PC-9 (cell line): ENCODE data around the gene ONECUT2. TPM values are rescaled to one million over a fixed set of nuclear protein-coding genes. Genes with fewer than 3 reads are reported as not detected.
A peak's percentile ranks its signal among the peaks of the same experiment; 100 is the strongest.

Experiments
- BruUV-seq: library from RNA; stranded (reverse); fragments of 400-500 nt; replicated peaks from 2 replicates; lab custom pipeline; 2021; lab: Mats Ljungman, UMichigan
- CTCF ChIA-PET: fragments of 300-600 bp; sonication (Branson Sonifier 250); formaldehyde crosslinking; loops from one replicate; lab custom pipeline; 2022; ENCODE audit warnings: antibody characterized with exemption; lab: Charles Lee
- POLR2A ChIA-PET: fragments of 300-600 bp; sonication (Branson Sonifier 250); formaldehyde crosslinking; loops from one replicate; lab custom pipeline; 2022; ENCODE audit warnings: antibody characterized with exemption; ENCODE audit not compliant: unreplicated experiment; lab: Charles Lee
- DNase-seq, 2 experiments: peaks; one replicate each; pipeline versions ENCODE4 v3.0.0 to v3.0.0-alpha.2; 2015 to 2022; ENCODE audit warnings: mixed read lengths in 1 of 2
- H2AFZ ChIP-seq: fragments of 200-600 bp; sonication (generic); 2 replicates; pipeline ENCODE4 v1.8.1; 2017; ENCODE audit warnings: antibody characterized with exemption
- H3F3A ChIP-seq: fragments of 200-600 bp; sonication (generic); 2 replicates; pipeline ENCODE4 v1.8.1; 2017; ENCODE audit warnings: antibody characterized with exemption, mild to moderate bottlenecking, low read depth; ENCODE audit not compliant: insufficient read depth
- H3K27ac ChIP-seq: fragments of 200-600 bp; sonication (generic); 2 replicates; pipeline ENCODE4 v1.6.1; 2016; ENCODE audit warnings: mixed run types
- H3K27me3 ChIP-seq: fragments of 200-600 bp; sonication (generic); 2 replicates; pipeline ENCODE4 v1.6.1; 2016; ENCODE audit warnings: low read depth, mixed run types; ENCODE audit not compliant: insufficient read depth
- H3K36me3 ChIP-seq: fragments of 200-600 bp; sonication (generic); 2 replicates; pipeline ENCODE4 v1.6.1; 2016; ENCODE audit warnings: low read depth, mixed run types
- H3K4me1 ChIP-seq: fragments of 200-600 bp; sonication (generic); replicated peaks from 2 replicates; pipeline ENCODE4 v1.6.1; 2016; ENCODE audit warnings: mixed run types; ENCODE audit not compliant: insufficient read depth
- H3K4me2 ChIP-seq: fragments of 200-600 bp; sonication (generic); 2 replicates; pipeline ENCODE4 v1.6.1; 2017; ENCODE audit warnings: mixed run types
- H3K4me3 ChIP-seq: fragments of 200-600 bp; sonication (generic); 2 replicates; pipeline ENCODE4 v1.6.1; 2016; ENCODE audit warnings: mixed run types
- H3K79me2 ChIP-seq: fragments of 200-600 bp; sonication (generic); 2 replicates; pipeline ENCODE4 v1.6.1; 2017; ENCODE audit warnings: low read depth, mixed run types
- H3K9me2 ChIP-seq: fragments of 200-600 bp; sonication (generic); 2 replicates; pipeline ENCODE4 v1.8.1; 2017; ENCODE audit warnings: mild to moderate bottlenecking; ENCODE audit not compliant: insufficient read depth
- H3K9me3 ChIP-seq: fragments of 200-600 bp; sonication (generic); 2 replicates; pipeline ENCODE4 v1.8.1; 2016; ENCODE audit warnings: low read depth; ENCODE audit not compliant: insufficient read depth
- H4K20me1 ChIP-seq: fragments of 200-600 bp; sonication (generic); 2 replicates; pipeline ENCODE4 v1.8.1; 2017; ENCODE audit not compliant: insufficient read depth
- EZH2 ChIP-seq: fragments of 200-600 bp; sonication (generic); IDR thresholded peaks from 2 replicates; pipeline ENCODE4 v1.8.0; 2017; ENCODE audit warnings: antibody characterized with exemption, low read depth
- intact Hi-C: fragments of 100-400 bp; cut with micrococcal nuclease; formaldehyde crosslinking; loops from one replicate; pipeline ENCODE4 v1.10.0; 2022; ENCODE audit not compliant: unreplicated experiment
- total RNA-seq: library from RNA; stranded (reverse); gene quantifications from 2 replicates; pipeline ENCODE4 v1.2.3, GENCODE V29; 2021
- TF ChIP-seq, protein P1 (sequence below): fragments of 200-600 bp; sonication (generic); conservative IDR thresholded peaks from 2 replicates; pipeline ENCODE4 v1.6.1; 2017; ENCODE audit warnings: mixed run types, antibody characterized with exemption, mild to moderate bottlenecking, moderate library complexity

ONECUT2 gene
- total RNA-seq, 1 experiment from 2014 or later = 0.35 TPM

DNA sequence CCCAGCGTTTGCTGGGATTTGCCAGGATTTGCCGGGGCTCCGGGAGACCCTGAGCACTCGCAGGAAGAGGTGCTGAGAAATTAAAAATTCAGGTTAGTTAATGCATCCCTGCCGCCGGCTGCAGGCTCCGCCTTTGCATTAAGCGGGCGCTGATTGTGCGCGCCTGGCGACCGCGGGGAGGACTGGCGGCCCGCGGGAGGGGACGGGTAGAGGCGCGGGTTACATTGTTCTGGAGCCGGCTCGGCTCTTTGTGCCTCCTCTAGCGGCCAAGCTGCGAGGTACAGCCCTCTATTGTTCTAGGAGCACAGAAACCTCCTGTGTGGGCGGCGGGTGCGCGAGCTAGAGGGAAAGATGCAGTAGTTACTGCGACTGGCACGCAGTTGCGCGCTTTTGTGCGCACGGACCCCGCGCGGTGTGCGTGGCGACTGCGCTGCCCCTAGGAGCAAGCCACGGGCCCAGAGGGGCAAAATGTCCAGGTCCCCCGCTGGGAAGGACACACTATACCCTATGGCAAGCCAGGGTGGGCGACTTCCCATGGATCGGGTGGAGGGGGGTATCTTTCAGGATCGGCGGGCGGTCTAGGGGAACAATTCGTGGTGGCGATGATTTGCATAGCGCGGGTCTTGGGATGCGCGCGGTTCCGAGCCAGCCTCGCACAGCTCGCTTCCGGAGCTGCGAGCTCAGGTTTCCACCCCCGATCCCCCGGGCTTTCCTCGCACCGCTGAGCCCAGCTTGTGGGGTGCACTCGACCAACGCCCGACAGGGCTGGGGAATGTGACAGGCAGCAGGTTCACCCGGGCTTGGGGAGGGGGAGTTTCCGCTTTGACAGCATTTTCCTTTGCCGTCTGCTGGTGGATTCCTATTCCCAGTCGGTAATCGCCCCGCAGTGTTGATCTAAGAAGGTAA is 2.8 kb downstream of the ONECUT2 start:
- CTCF ChIA-PET = no interaction called here
- intact Hi-C loops = loop anchor here (2.0 to 10.0 kb wide), 3 partner anchors 223 to 863 kb away; no protein-coding TSS in a partner anchor
- H3K79me2 ChIP-seq = peaks cover 35% of the 10 kb centered on the region

DNA sequence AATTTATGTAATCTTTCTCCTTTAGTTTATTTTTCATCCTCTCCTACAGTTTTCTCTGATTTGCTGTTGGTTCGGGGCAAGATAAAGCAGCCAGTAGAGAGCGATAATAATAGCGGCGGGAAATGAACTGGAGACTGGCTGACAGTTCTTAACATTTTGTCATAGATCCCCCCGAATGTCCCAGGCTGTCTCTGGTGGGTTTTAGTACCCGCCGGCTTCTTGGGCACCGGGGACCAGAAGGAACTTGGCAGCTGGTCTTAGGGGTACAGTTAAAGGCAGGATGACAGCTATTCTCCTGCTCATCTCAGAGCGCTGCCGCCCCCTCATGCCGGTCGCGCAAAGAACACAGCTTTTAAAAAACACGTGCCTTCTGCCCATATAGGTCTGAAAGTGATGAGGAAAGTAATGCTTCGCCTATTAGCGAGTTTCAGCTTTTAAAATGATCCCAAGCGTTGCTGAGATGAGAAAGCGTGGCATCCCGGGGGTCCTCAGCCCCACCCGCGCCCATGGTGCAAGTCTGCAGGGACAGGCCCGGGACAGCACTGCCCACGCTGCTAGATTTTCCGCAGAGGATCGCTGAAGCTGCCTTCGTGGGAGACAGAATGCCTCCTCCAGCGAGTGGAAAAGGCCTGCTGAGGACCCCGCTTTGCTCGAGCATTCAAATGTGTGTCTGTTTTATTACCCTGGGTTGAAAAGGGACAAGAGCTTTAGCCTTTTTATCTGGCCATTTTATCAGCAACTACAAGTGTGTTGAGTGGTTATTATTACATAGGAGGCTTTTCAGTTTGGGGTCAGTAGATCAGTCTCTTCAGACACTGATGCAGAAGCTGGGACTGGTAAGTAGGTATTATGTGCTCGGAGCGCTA is 3.8 kb downstream of the ONECUT2 start:
- Histone ChIP-seq H3K4me3 (peak overlapping the region; percentile 69), H4K20me1 (no peaks in the 10 kb centered on the region), H3K36me3 (no peaks in the 10 kb centered on the region; the same call in 1 of the 2 replicates), H3K27me3 (no peaks in the 10 kb centered on the region), H3K9me3 (no peaks in the 10 kb centered on the region), H3K4me2 (peak overlapping the region; percentile 83), H3K27ac (no peak overlapping the region), H3K4me1 (peaks cover 20% of the 10 kb centered on the region), H3K79me2 (peaks cover 42% of the 10 kb centered on the region), H3K9me2 (no peaks in the 10 kb centered on the region), H3F3A (peaks cover under 1% of the 10 kb centered on the region; the same call in 1 of the 2 replicates), H2AFZ (no peak overlapping the region)
- intact Hi-C loops = loop anchor here (2.0 to 10.0 kb wide), 3 partner anchors 224 to 864 kb away; no protein-coding TSS in a partner anchor
- POLR2A ChIA-PET = no interaction called here
- DNase-seq = no peak
- TF ChIP-seq EZH2 = no peak
- TF ChIP-seq, protein P1, sequence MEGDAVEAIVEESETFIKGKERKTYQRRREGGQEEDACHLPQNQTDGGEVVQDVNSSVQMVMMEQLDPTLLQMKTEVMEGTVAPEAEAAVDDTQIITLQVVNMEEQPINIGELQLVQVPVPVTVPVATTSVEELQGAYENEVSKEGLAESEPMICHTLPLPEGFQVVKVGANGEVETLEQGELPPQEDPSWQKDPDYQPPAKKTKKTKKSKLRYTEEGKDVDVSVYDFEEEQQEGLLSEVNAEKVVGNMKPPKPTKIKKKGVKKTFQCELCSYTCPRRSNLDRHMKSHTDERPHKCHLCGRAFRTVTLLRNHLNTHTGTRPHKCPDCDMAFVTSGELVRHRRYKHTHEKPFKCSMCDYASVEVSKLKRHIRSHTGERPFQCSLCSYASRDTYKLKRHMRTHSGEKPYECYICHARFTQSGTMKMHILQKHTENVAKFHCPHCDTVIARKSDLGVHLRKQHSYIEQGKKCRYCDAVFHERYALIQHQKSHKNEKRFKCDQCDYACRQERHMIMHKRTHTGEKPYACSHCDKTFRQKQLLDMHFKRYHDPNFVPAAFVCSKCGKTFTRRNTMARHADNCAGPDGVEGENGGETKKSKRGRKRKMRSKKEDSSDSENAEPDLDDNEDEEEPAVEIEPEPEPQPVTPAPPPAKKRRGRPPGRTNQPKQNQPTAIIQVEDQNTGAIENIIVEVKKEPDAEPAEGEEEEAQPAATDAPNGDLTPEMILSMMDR = no peak
- CTCF ChIA-PET = no interaction called here
- BruUV-seq = no TSS peak

More for the DNA sequence above, 2.8 kb downstream of the ONECUT2 start:
- Histone ChIP-seq H3K36me3 (no peaks in the 10 kb centered on the region; the same call in 1 of the 2 replicates), H2AFZ (peak overlapping the region; percentile 80), H3K27me3 (no peaks in the 10 kb centered on the region), H3F3A (peaks cover 4% of the 10 kb centered on the region; the same call in 1 of the 2 replicates), H3K4me3 (peak overlapping the region; percentile 69), H3K27ac (no peak overlapping the region), H4K20me1 (no peaks in the 10 kb centered on the region), H3K9me3 (no peaks in the 10 kb centered on the region), H3K4me1 (peaks cover 20% of the 10 kb centered on the region), H3K4me2 (peak overlapping the region; percentile 83), H3K9me2 (no peaks in the 10 kb centered on the region)
- BruUV-seq = no TSS peak
- POLR2A ChIA-PET = no interaction called here
- DNase-seq = peak; percentile 60 to 72
- TF ChIP-seq, protein P1 = peak; percentile 81
- no peak for TF ChIP-seq EZH2

DNA sequence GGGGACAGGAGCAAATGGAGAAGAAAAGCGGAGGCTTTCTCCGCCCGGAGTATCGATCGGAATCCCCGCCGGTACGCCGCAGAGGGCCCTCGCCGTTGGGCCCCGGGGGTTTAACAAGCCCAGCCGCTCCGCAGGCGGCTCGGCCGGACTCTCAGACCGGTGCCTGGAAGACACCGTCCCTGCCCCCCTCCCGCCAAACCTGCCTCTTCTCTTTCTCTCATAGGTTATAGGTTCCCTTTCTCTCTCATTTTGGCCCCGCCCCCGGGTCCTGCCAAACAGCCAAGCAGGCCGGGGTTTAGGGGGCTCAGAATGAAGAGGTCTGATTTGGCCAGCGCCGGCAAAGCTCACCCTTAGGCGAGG is 4.4 kb downstream of the ONECUT2 start:
- Histone ChIP-seq H3K36me3 (no peaks in the 10 kb centered on the region; the same call in 1 of the 2 replicates), H3K79me2 (peaks cover 48% of the 10 kb centered on the region), H3K9me2 (no peaks in the 10 kb centered on the region), H3K27me3 (no peaks in the 10 kb centered on the region), H3K4me3 (no peak overlapping the region), H3K27ac (no peak overlapping the region), H2AFZ (no peak overlapping the region), H4K20me1 (no peaks in the 10 kb centered on the region), H3K4me2 (no peak overlapping the region), H3K9me3 (no peaks in the 10 kb centered on the region), H3F3A (peaks cover 5% of the 10 kb centered on the region; the same call in 1 of the 2 replicates), H3K4me1 (peaks cover 25% of the 10 kb centered on the region)
- DNase-seq = no peak
- no TSS peak for BruUV-seq
- POLR2A ChIA-PET = no interaction called here
- TF ChIP-seq, protein P1 = no peak
- TF ChIP-seq EZH2 = no peak
- intact Hi-C loops = loop anchor here (2.0 to 10.0 kb wide), 3 partner anchors 225 to 865 kb away; no protein-coding TSS in a partner anchor
- CTCF ChIA-PET = no interaction called here
